ENCODE data around the gene CCDC127. TPM values are rescaled to one million over a fixed set of nuclear protein-coding genes. Genes with fewer than 3 reads are reported as not detected.

The CCDC127 gene
- total RNA-seq, 1 donor from 2014 or later = 11.1 TPM

- H3K27me3 Mint-ChIP-seq (ENCODE audit: unreplicated experiment) = no peaks in the 10 kb centered on the region
- H3K27ac Mint-ChIP-seq (ENCODE audit: unreplicated experiment) = no peak overlapping the region
- no peaks in the 10 kb centered on the region for H3K36me3 Mint-ChIP-seq (ENCODE audit: unreplicated experiment)
- TF ChIP-seq CTCF (IDR thresholded peaks at IDR 0.05) = no peak
- no peak overlapping the region for H3K4me3 Mint-ChIP-seq (ENCODE audit: unreplicated experiment)
- H3K4me1 Mint-ChIP-seq (ENCODE audit: unreplicated experiment) = peaks cover 23% of the 10 kb centered on the region
- H3K9me3 Mint-ChIP-seq (ENCODE audit: unreplicated experiment) = no peaks in the 10 kb centered on the region
- no peak for DNase-seq (ENCODE audit: extremely low spot score, unreplicated experiment)
Measured at GRCh38 chr5:160921-161802, 56.8 kb downstream of the CCDC127 start.

GRCh38 chr5:160173-160510, 57.8 kb downstream of the CCDC127 start:
- TF ChIP-seq CTCF (IDR thresholded peaks at IDR 0.05) = no peak
- Mint-ChIP-seq H3K4me3 (ENCODE audit: unreplicated experiment) (no peak overlapping the region), H3K9me3 (ENCODE audit: unreplicated experiment) (no peaks in the 10 kb centered on the region), H3K27ac (ENCODE audit: unreplicated experiment) (peak overlapping the region; percentile 58), H3K27me3 (ENCODE audit: unreplicated experiment) (no peaks in the 10 kb centered on the region), H3K4me1 (ENCODE audit: unreplicated experiment) (peaks cover 23% of the 10 kb centered on the region), H3K36me3 (ENCODE audit: unreplicated experiment) (peaks cover 5% of the 10 kb centered on the region)
- no peak for DNase-seq (ENCODE audit: extremely low spot score, unreplicated experiment)

- TF ChIP-seq CTCF (IDR thresholded peaks at IDR 0.05) = no peak
- Mint-ChIP-seq H3K4me1 (ENCODE audit: unreplicated experiment) (peaks cover 24% of the 10 kb centered on the region), H3K36me3 (ENCODE audit: unreplicated experiment) (peaks cover 5% of the 10 kb centered on the region), H3K4me3 (ENCODE audit: unreplicated experiment) (no peak overlapping the region), H3K27ac (ENCODE audit: unreplicated experiment) (peak overlapping the region; percentile 58), H3K9me3 (ENCODE audit: unreplicated experiment) (no peaks in the 10 kb centered on the region), H3K27me3 (ENCODE audit: unreplicated experiment) (no peaks in the 10 kb centered on the region)
- no peak for DNase-seq (ENCODE audit: extremely low spot score, unreplicated experiment)
Measured at GRCh38 chr5:159448-160172, 58.3 kb downstream of the CCDC127 start.

- peaks cover 5% of the 10 kb centered on the region for H3K36me3 Mint-ChIP-seq (ENCODE audit: unreplicated experiment)
- H3K27me3 Mint-ChIP-seq (ENCODE audit: unreplicated experiment) = no peaks in the 10 kb centered on the region
- no peak overlapping the region for H3K4me3 Mint-ChIP-seq (ENCODE audit: unreplicated experiment)
- no peaks in the 10 kb centered on the region for H3K9me3 Mint-ChIP-seq (ENCODE audit: unreplicated experiment)
- H3K4me1 Mint-ChIP-seq (ENCODE audit: unreplicated experiment) = peaks cover 29% of the 10 kb centered on the region
- TF ChIP-seq CTCF (IDR thresholded peaks at IDR 0.05) = no peak
- DNase-seq (ENCODE audit: extremely low spot score, unreplicated experiment) = peak; percentile 53
- H3K27ac Mint-ChIP-seq (ENCODE audit: unreplicated experiment) = no peak overlapping the region
Measured at GRCh38 chr5:158807-159447, 59.0 kb downstream of the CCDC127 start.

- Mint-ChIP-seq H3K4me3 (ENCODE audit: unreplicated experiment) (no peak overlapping the region), H3K9me3 (ENCODE audit: unreplicated experiment) (no peaks in the 10 kb centered on the region), H3K27ac (ENCODE audit: unreplicated experiment) (no peak overlapping the region), H3K27me3 (ENCODE audit: unreplicated experiment) (no peaks in the 10 kb centered on the region), H3K36me3 (ENCODE audit: unreplicated experiment) (peaks cover 5% of the 10 kb centered on the region), H3K4me1 (ENCODE audit: unreplicated experiment) (peaks cover 35% of the 10 kb centered on the region)
- no peak for DNase-seq (ENCODE audit: extremely low spot score, unreplicated experiment)
- no peak for TF ChIP-seq CTCF (IDR thresholded peaks at IDR 0.05)
Measured at GRCh38 chr5:157801-158200, 60.2 kb downstream of the CCDC127 start.
